T-cell (primary cell): Measurements from ENCODE around the gene KIF20A. TPM values are rescaled to one million over a fixed set of nuclear protein-coding genes. Genes with fewer than 3 reads are reported as not detected.
A peak's percentile ranks its signal among the peaks of the same experiment; 100 is the strongest.

Experiments used
- ATAC-seq, 4 experiments: fragments of 200-7000 bp in 3 of 4; fragments of 150-1000 bp in 1 of 4; cut with Tn5 transposase; replicated peaks in 1 of 4; 1 replicate in 3 of 4; 2 replicates in 1 of 4; pipeline ENCODE4 v1.10.0; 2021; ENCODE audit warnings: moderate library complexity in 3 of 4, mild to moderate bottlenecking in 2 of 4, moderate number of reproducible peaks in 1 of 4
- CTCF ChIA-PET, 2 donors: fragments of 300-600 bp; sonication (Branson Sonifier 250); formaldehyde crosslinking; loops; one replicate each; lab custom pipeline; 2022; ENCODE audit warnings: antibody characterized with exemption in 2 of 2; lab: Charles Lee
- POLR2A ChIA-PET, 2 donors: fragments of 300-600 bp; sonication (Branson Sonifier 250); formaldehyde crosslinking; loops; one replicate each; lab custom pipeline; 2022; ENCODE audit warnings: antibody characterized with exemption in 2 of 2; lab: Charles Lee
- DNase-seq, 35 experiments: peaks; one replicate each; pipeline versions ENCODE4 v3.0.0 to v3.0.0-alpha.2; 2013 to 2023
- H3K27ac ChIP-seq: one replicate; pipeline ENCODE4 v1.5.1; 2013; ENCODE audit warnings: low read length
- H3K27me3 ChIP-seq, 2 experiments: replicated peaks in 1 of 2; 1 replicate in 1 of 2; 2 replicates in 1 of 2; pipeline versions ENCODE4 v1.6.1 to v1.7.0; 2013; ENCODE audit warnings: low read length in 1 of 2, mixed read lengths in 1 of 2; ENCODE audit not compliant: control insufficient read depth in 2 of 2, insufficient read depth in 2 of 2; ENCODE audit errors: extremely low read depth in 1 of 2
- H3K36me3 ChIP-seq, 2 donors: 1 replicate in 1 of 2; 2 replicates in 1 of 2; pipeline versions ENCODE4 v1.6.1 to v1.7.0; 2013; ENCODE audit warnings: low read length in 1 of 2; ENCODE audit not compliant: control insufficient read depth in 2 of 2, insufficient read depth in 1 of 2; ENCODE audit errors: extremely low read depth in 1 of 2
- H3K4me1 ChIP-seq, 2 experiments: 1 replicate in 1 of 2; 2 replicates in 1 of 2; pipeline versions ENCODE4 v1.6.1 to v1.7.0; 2013; ENCODE audit warnings: low read length in 2 of 2, mixed read lengths in 1 of 2; ENCODE audit not compliant: insufficient read depth in 2 of 2, control insufficient read depth in 1 of 2; ENCODE audit errors: extremely low read depth in 1 of 2
- H3K4me3 ChIP-seq, 2 donors: 1 replicate in 1 of 2; 2 replicates in 1 of 2; pipeline versions ENCODE4 v1.5.1 to v1.7.0; 2013; ENCODE audit warnings: mild to moderate bottlenecking in 2 of 2, low read length in 1 of 2, moderate library complexity in 1 of 2; ENCODE audit not compliant: control insufficient read depth in 1 of 2; ENCODE audit errors: extremely low read depth in 1 of 2
- H3K9me3 ChIP-seq: 2 replicates; pipeline ENCODE4 v1.7.0; 2013
- H3K27ac Mint-ChIP-seq, 2 donors: one replicate each; pipeline ENCODE4 v1.8.0; 2020 to 2021; ENCODE audit warnings: mild to moderate bottlenecking in 2 of 2, mixed read lengths in 2 of 2
- H3K27me3 Mint-ChIP-seq, 2 donors: one replicate each; pipeline ENCODE4 v1.8.0; 2021 to 2022; ENCODE audit warnings: mixed read lengths in 2 of 2
- H3K36me3 Mint-ChIP-seq: one replicate; pipeline ENCODE4 v1.8.0; 2021; ENCODE audit warnings: mixed read lengths
- H3K4me1 Mint-ChIP-seq, 3 donors: one replicate each; pipeline ENCODE4 v1.8.0; 2020 to 2022; ENCODE audit warnings: mixed read lengths in 3 of 3, mild to moderate bottlenecking in 1 of 3
- H3K4me3 Mint-ChIP-seq, 3 donors: one replicate each; pipeline ENCODE4 v1.8.0; 2020 to 2022; ENCODE audit warnings: mild to moderate bottlenecking in 3 of 3, mixed read lengths in 3 of 3, moderate library complexity in 3 of 3
- H3K9me3 Mint-ChIP-seq, 3 donors: one replicate each; pipeline ENCODE4 v1.8.0; 2020 to 2022; ENCODE audit warnings: mixed read lengths in 3 of 3
- WGBS: methylation state at CpG from one replicate; pipeline ENCODE4 v1.1.5; 2013; ENCODE audit warnings: missing lambda C conversion rate; ENCODE audit not compliant: insufficient coverage; 5-methylcytosine and 5-hydroxymethylcytosine counted together
- total RNA-seq, 35 experiments: library from RNA in 6 of 35; stranded (reverse) in 6 of 35; fragments of 120-200 nt in 1 of 35; gene quantifications; one replicate each; pipeline versions ENCODE4 v1.2.1 to v1.2.4 and lab custom pipeline; 2013 to 2026

The KIF20A gene
- total RNA-seq, 5 donors from 2014 or later (not counting 1 experiment from before 2014, with no cell fraction given), result 0.32 to 0.67 (median 0.56) TPM

DNA sequence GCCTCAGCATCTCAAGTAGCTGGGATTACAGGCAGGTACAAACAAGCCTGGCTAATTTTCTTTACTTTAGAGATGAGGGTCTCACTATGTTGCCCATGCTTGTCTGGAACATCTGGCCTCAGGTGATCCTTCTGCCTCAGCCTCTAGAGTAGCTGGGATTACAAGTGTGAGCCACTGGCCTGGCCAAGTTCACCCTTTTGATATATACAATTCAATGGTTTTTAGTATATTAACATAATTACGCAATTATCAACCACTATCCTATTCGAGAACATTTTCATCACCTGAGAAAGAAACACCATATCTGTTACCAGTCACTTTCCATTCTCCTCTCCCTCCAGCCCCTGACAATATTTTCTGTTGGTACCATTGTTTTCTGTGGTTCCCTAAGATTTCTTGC, 37.9 kb downstream of the KIF20A start:
- Histone ChIP-seq H3K4me1 (peaks cover 12 to 17% of the 10 kb centered on the region in 2 experiments), H3K36me3 (no peaks in the 10 kb centered on the region), H3K27ac (no peak overlapping the region), H3K4me3 (no peak overlapping the region), H3K27me3 (peaks cover 0 to 10% of the 10 kb centered on the region in 2 experiments), H3K9me3 (no peaks in the 10 kb centered on the region)
- Mint-ChIP-seq H3K27me3 (peaks cover 4 to 11% of the 10 kb centered on the region in 2 donors), H3K4me3 (no peak overlapping the region), H3K36me3 (no peaks in the 10 kb centered on the region), H3K27ac (no peak overlapping the region), H3K9me3 (peaks cover 0 to 2% (median 0%) of the 10 kb centered on the region in 3 donors), H3K4me1 (peaks cover 13 to 16% (median 15%) of the 10 kb centered on the region in 3 donors)
- ChIA-PET CTCF (interaction anchor here in 1 of 2 donors (0.5 kb wide), 1 partner anchor 135 kb away, joined by 3 read pairs; the partner anchor contains the start of gene KDM3B), POLR2A (interaction anchor here in 1 of 2 donors (0.7 kb wide), 1 partner anchor 248 kb away, joined by 4 read pairs; the partner anchor contains the start of gene EGR1)
- ATAC-seq (no peak), DNase-seq (no peak)
- 90% methylated on average over 2 of the region's 2 CpGs for WGBS

DNA sequence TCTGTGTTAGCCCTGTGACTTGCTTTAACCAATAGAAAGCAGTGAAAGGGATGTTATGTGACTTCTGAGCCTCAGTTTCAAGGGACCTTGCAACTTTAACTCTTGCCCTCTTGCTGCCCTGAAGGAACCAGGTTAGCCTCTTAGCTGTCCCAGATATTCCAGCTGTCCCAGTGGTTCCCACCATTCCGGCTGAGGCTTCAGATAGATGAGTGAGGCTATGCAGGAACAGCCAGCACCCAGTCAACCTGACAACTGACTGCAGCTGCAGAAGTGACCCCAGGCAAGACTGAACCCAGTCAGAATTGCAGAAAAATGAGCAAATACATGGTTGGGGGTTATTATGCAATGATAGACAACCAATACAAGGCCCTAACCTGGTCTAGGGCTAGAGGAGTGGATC, 44.6 kb downstream of the KIF20A start:
- WGBS, result 89% methylated on average over 1 of the region's 1 CpG
- Mint-ChIP-seq H3K9me3 (peaks cover 0 to 8% (median 7%) of the 10 kb centered on the region in 3 donors), H3K27ac (no peak overlapping the region)

GRCh38 chr5:138224712-138225111, 45.8 kb downstream of the KIF20A start:
- Histone ChIP-seq H3K27ac (no peak overlapping the region), H3K9me3 (no peaks in the 10 kb centered on the region), H3K4me3 (no peak overlapping the region), H3K4me1 (peaks cover 0 to 4% of the 10 kb centered on the region in 2 experiments), H3K27me3 (peaks cover 3 to 24% of the 10 kb centered on the region in 2 experiments), H3K36me3 (no peaks in the 10 kb centered on the region)
- ChIA-PET POLR2A (interaction anchor here (0.5 to 0.6 kb wide), 2 partner anchors 84 to 469 kb away, joined by 4 to 7 read pairs; no protein-coding TSS in a partner anchor), CTCF (no interaction called here)
- Mint-ChIP-seq H3K36me3 (peaks cover 2% of the 10 kb centered on the region), H3K27ac (no peak overlapping the region), H3K4me3 (no peak overlapping the region), H3K27me3 (peaks cover 0 to 21% of the 10 kb centered on the region in 2 donors), H3K9me3 (peaks cover 0 to 7% (median 6%) of the 10 kb centered on the region in 3 donors), H3K4me1 (peaks cover 0 to 5% (median 3%) of the 10 kb centered on the region in 3 donors)
- no CpG with 5 or more reads among the region's 6 CpGs for WGBS
- DNase-seq, result no peak
- ATAC-seq, result no peak

More for the DNA sequence above, 44.6 kb downstream of the KIF20A start:
- H3K9me3 ChIP-seq, result no peaks in the 10 kb centered on the region
- DNase-seq (no peak), ATAC-seq (no peak)
- peaks cover 2% of the 10 kb centered on the region for H3K36me3 Mint-ChIP-seq
- H3K27me3 Mint-ChIP-seq, result peaks cover 4 to 15% of the 10 kb centered on the region in 2 donors
- ChIA-PET CTCF (interaction anchor here in 1 of 2 donors (0.6 kb wide), 1 partner anchor 10 kb away, joined by 4 read pairs; the partner anchor contains the start of gene CDC23), POLR2A (no interaction called here)
- peaks cover 0 to 4% of the 10 kb centered on the region in 2 experiments for H3K4me1 ChIP-seq
- peaks cover 0 to 5% (median 3%) of the 10 kb centered on the region in 3 donors for H3K4me1 Mint-ChIP-seq
- no peak overlapping the region for H3K4me3 ChIP-seq
- no peak overlapping the region for H3K4me3 Mint-ChIP-seq
- peaks cover 3 to 24% of the 10 kb centered on the region in 2 experiments for H3K27me3 ChIP-seq
- no peak overlapping the region for H3K27ac ChIP-seq
- no peaks in the 10 kb centered on the region for H3K36me3 ChIP-seq

GRCh38 chr5:138226910-138227309, 48.0 kb downstream of the KIF20A start:
- Histone ChIP-seq H3K36me3 (no peaks in the 10 kb centered on the region), H3K27me3 (peaks cover 3 to 24% of the 10 kb centered on the region in 2 experiments), H3K4me1 (peaks cover 0 to 4% of the 10 kb centered on the region in 2 experiments), H3K27ac (no peak overlapping the region), H3K9me3 (no peaks in the 10 kb centered on the region), H3K4me3 (peak overlapping the region in 1 of 2 donors; percentile 10)
- Mint-ChIP-seq H3K4me1 (peaks cover 0 to 5% (median 3%) of the 10 kb centered on the region in 3 donors), H3K36me3 (peaks cover 2% of the 10 kb centered on the region), H3K4me3 (no peak overlapping the region), H3K9me3 (peaks cover 0 to 7% (median 6%) of the 10 kb centered on the region in 3 donors), H3K27me3 (peaks cover 6 to 16% of the 10 kb centered on the region in 2 donors), H3K27ac (no peak overlapping the region)
- DNase-seq, result no peak
- no peak for ATAC-seq
- ChIA-PET POLR2A (interaction anchor here in 1 of 2 donors (0.6 kb wide), 1 partner anchor 1109 kb away, joined by 9 read pairs; no protein-coding TSS in a partner anchor), CTCF (interaction anchor here in 1 of 2 donors (0.5 kb wide), 1 partner anchor 56 kb away, joined by 3 read pairs; no protein-coding TSS in a partner anchor)

GRCh38 chr5:138229387-138229786, 50.5 kb downstream of the KIF20A start:
- Histone ChIP-seq H3K9me3 (no peaks in the 10 kb centered on the region), H3K4me1 (no peaks in the 10 kb centered on the region), H3K27me3 (peaks cover 0 to 15% of the 10 kb centered on the region in 2 experiments), H3K36me3 (no peaks in the 10 kb centered on the region), H3K4me3 (no peak overlapping the region), H3K27ac (no peak overlapping the region)
- ATAC-seq (no peak), DNase-seq (no peak)
- CTCF ChIA-PET, result no interaction called here
- Mint-ChIP-seq H3K9me3 (peaks cover 0 to 7% (median 6%) of the 10 kb centered on the region in 3 donors), H3K4me3 (no peak overlapping the region), H3K27ac (no peak overlapping the region), H3K4me1 (no peaks in the 10 kb centered on the region), H3K27me3 (peaks cover 9 to 21% of the 10 kb centered on the region in 2 donors), H3K36me3 (peaks cover 2% of the 10 kb centered on the region)
- 100% methylated on average over 1 of the region's 6 CpGs for WGBS
- POLR2A ChIA-PET, result interaction anchor here in 1 of 2 donors (0.5 kb wide), 1 partner anchor 273 kb away, joined by 3 read pairs; no protein-coding TSS in a partner anchor

DNA sequence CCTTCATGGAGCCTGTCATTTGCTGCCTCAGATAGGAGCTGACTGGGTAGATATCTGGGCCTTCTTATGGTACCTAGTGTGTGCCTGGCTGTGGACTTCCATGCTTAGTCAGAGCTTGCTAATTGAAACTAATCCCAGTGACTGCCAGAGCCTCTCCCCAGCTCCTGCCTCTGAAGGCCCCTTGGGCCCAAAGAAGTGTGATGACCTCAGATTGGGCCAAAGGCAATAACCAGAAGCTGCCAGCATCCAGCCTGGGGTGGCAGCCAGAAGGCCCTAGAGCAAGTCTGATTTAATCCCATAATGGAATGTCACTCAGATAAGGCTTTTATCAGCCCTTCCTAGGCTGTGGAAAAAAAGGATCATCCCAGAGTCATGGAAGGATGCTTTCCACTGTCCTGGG, 51.3 kb downstream of the KIF20A start:
- Histone ChIP-seq H3K27me3 (peaks cover 0 to 15% of the 10 kb centered on the region in 2 experiments), H3K36me3 (no peaks in the 10 kb centered on the region), H3K4me3 (no peak overlapping the region), H3K27ac (no peak overlapping the region), H3K4me1 (no peaks in the 10 kb centered on the region), H3K9me3 (no peaks in the 10 kb centered on the region)
- peaks cover 13 to 20% of the 10 kb centered on the region in 2 donors for H3K27me3 Mint-ChIP-seq
- peaks cover 2% of the 10 kb centered on the region for H3K36me3 Mint-ChIP-seq
- no peak for DNase-seq
- no peak for ATAC-seq
- no peak overlapping the region for H3K27ac Mint-ChIP-seq
- ChIA-PET CTCF (interaction anchor here in 1 of 2 donors (0.7 kb wide), 2 partner anchors 208 to 1974 kb away, joined by 4 read pairs; no protein-coding TSS in a partner anchor), POLR2A (no interaction called here)
- no peak overlapping the region for H3K4me3 Mint-ChIP-seq
- H3K9me3 Mint-ChIP-seq, result peaks cover 0 to 7% (median 6%) of the 10 kb centered on the region in 3 donors
- H3K4me1 Mint-ChIP-seq, result no peaks in the 10 kb centered on the region
